Measurements from ENCODE around the gene STN1.

Gene STN1

GRCh38 chr10:103928784-103929183, 10.8 kb upstream of the STN1 start:
- no peak for DNase-seq

DNA sequence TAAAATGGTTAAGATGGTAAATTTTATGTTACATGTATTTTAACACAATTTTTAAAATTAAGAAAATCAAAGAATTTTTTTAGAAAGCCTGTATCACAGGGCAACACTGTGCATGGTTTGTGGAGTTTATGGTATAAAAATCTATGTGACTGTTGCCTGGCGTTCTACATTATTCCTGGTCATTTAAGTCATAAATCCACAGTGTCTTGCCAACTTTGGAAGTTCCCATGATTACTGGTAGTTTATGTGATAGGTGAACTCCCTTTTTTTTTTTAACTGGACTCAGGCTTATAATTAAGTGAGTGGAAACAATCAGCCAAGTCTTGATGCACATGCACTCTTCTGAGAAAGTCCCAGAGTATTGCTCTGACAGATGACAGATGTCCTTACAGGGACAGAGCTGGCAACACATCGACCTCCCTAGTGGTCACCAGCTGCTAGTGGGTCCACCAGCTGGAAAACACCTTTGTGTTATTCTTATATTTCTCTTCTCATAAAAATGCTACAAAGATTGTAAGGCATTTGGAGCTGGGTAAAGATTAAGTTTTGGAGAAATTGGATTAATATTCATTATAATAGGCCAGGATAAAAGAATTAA, 8.8 kb upstream of the STN1 start:
- no peak for DNase-seq

DNA sequence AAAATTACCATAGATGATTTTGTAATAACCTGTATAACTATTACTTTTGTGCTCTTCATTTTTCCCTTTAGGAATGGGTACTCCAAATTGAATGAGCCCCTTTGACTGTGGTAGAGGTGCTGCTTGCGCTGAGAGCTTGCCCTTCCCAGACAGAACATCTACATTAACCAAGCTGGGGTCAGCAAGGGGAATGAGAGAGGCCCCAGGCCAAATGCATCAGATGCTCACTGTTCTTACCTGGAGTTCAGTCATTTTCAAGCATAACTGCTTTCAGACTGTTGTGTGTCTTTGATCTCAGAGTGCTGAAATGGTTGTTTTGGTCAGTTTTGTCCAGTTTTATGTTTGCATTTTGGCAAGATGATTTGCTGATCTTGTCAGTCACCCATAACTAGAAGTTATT, 7.6 kb upstream of the STN1 start:
- DNase-seq, result no peak

DNA sequence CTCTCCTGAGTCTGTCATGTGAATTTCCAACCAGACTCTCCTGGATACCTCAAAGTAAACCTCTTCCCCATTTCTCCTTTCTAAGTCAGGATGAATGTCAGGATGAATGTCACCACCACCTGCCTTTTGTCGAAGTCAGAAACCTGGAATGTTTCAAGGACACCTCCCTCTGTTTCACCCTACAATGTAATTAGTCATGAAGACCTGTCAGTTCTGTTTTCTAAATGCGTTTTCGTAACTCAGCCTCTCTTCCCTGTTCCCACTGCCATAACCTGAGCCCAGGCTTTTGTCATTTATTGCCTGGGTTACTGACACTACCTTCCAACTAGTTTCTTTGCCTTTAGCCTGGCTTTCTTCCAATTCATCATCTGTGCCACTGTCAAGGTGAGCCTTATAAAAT, 5.5 kb upstream of the STN1 start:
- DNase-seq, result no peak

GRCh38 chr10:103922659-103923058, 4.7 kb upstream of the STN1 start:
- DNase-seq, result no peak

- DNase-seq, result no peak
Measured at GRCh38 chr10:103921750-103922195, 3.8 kb upstream of the STN1 start.

DNA sequence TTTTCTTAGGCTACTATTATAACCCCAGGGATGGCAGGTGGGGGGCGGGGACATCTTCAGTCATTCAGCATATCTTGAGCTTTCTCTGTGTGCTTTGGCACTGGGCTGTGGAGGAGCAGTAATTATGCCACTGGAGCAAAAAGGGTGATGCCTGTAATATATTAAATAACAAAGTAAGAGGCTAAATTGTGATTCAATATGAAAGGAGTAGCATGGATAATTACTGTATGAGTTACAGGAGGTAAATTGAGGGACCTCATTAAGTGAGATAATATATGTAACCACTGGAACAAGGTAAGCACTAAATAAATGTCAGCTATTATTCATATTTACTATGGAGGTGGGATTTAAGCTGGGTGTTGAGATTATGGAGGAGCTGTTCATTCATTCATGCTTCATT, 3.3 kb upstream of the STN1 start:
- DNase-seq, result no peak

DNA sequence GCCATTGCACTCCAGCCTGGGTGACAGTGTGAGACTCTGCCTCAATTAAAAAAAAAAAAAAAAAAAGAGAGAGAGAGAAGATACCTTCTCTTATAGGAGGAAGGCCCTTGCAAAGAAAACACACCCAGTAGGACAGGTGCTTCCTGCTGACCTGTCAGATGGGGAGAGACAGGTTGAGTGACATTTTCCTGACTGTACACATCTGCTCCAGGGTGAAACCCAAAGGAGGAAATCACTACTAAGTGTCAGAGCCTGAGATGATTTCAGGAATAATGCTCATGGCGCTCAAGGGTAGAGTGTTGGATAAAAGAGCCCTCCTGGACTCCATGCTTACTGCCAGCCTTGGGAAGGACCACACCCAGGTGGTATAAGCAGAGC, 1.7 kb upstream of the STN1 start:
- DNase-seq, result no peak

GRCh38 chr10:103917302-103918052, 507 bp downstream of the STN1 start:
- no peak for DNase-seq

GRCh38 chr10:103916876-103917275, 1.1 kb downstream of the STN1 start:
- no peak for DNase-seq

- DNase-seq, result no peak
Measured at GRCh38 chr10:103916254-103916653, 1.7 kb downstream of the STN1 start.

DNA sequence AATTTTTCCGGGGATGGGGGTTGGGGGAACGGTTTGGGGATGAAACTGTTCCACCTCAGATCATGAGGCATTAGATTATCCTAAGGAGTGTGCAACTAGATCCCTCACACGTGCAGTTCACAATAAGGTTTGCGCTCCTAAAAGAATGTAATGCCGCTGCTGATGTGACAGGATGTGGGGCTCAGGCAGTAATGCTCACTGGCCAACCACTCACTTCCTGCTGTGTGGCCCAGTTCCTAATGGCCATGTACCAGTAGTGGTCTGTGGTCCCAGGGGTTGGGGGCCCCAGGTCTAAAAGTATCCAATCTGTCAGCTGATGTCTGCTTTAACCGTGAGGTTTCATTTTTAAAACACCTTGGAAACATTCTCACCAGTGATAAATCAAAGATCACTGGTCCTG, 2.2 kb downstream of the STN1 start:
- no peak for DNase-seq

DNA sequence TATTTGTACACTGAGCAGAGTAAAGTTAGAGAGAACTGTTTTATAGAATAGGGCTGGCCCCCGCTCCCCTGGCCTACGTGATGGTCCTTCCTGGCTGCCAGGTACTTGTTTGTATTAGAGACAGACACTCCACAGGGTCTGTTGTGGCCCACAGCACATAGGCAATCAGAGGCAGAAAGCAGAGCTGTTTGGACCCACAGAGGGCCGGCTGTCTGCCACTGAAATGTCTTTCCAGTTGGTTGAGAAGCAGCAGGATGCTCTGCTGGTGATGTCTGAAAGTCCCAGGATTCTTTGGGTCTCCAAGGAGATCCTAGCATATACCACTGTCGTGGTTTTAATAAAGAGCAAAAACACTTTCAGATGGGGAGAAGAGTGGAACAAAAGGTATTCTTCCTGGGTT, 5.2 kb downstream of the STN1 start:
- no peak for DNase-seq

GRCh38 chr10:103911021-103911459, 6.9 kb downstream of the STN1 start:
- no peak for DNase-seq

- no peak for DNase-seq
Measured at GRCh38 chr10:103910442-103911012, 7.5 kb downstream of the STN1 start.

GRCh38 chr10:103905441-103905840, 12.5 kb downstream of the STN1 start:
- no peak for DNase-seq

DNA sequence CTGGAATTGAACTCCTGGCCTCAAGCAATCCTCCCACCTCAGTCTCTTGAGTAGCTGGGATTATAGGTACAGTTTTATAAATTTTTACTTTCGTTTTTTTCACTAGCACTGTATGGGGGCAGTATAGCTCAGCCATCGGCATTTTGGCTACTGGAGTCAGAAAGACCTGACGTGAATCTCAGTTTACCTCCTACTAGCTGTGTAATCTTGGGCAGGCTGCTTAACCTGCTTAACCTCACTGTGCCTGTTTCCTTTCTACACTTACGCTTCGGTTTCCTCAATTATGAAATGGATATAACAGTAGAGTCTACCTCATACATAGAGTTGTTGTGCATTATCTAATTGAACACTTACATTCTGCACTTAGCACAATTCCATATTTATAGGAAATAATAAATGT, 16.7 kb downstream of the STN1 start:
- no peak for DNase-seq

DNA sequence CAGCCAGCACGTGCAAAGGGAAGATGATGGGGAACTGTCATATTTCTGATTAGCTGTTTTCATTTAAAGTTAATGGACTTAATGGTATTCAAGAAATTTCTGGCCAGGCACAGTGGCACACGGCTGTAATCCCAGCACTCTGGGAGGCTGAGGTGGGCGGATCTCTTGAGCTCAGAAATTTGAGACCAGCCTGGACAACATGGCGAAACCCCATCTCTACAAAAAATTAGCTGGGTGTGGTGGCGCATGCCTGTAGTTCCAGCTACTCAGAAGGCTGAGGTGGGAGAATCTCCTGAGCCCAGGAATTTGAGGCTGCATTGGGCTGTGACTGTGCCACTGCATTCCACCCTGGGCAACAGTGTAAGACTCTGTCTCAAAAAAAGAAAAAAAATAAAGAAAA, 18.7 kb downstream of the STN1 start:
- no peak for DNase-seq

GRCh38 chr10:103897241-103897774, 20.7 kb downstream of the STN1 start:
- no peak for DNase-seq

DNA sequence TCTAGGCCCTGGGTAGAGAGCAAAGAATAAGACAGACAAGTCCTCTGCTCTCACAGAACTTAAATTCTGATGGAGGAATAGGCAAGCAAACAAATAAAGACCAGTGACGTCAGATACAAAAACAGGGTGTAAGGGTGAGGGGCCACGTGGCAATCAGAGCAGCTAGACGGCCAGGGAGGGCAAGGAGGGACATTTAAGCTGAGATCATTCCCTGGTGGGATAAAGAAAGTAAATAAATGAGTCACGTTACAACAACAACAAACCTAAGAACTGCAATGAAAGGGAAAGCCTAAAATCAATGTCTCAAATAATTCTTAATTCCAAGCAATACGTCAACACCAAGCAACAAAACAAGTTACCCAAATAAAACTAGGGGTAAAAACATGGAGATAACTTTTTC, 21.8 kb downstream of the STN1 start:
- no peak for DNase-seq

DNA sequence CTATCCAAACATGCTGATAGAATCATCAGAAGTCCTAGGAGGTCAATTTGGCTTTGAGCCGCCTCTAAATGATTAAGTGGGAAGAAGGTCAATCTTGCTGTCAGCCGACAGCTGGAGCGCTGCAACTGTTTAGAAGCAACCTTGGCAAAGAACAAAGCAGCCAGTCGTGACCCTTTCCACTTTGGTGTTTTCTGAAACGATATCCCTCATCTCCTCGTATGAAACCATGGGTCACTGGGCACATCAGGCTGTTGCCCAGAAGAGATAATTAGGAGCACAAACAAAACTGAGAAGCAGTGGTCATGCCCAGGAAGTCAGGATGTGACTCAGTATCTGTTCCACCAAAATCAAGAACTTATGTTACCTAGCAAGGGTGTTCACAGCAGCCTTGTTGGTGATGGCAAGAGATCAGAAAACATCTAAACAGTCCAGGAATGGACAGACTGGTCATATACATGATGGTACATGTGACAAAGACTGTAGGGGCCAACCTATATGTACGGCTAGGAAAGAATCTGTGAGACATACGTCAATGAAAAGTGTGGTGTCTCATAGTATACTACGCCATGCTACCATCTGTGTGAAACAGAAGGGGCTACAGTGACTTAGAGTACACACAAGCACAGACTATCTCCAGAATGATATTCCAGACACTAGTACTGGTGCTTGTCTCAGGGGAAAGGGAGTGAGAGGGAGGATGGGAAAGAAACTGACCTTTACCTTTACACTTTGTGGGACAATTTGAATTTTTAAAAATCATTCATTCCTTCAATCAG, 22.4 kb downstream of the STN1 start:
- DNase-seq, result no peak

GRCh38 chr10:103894441-103894864, 23.5 kb downstream of the STN1 start:
- DNase-seq, result no peak

DNA sequence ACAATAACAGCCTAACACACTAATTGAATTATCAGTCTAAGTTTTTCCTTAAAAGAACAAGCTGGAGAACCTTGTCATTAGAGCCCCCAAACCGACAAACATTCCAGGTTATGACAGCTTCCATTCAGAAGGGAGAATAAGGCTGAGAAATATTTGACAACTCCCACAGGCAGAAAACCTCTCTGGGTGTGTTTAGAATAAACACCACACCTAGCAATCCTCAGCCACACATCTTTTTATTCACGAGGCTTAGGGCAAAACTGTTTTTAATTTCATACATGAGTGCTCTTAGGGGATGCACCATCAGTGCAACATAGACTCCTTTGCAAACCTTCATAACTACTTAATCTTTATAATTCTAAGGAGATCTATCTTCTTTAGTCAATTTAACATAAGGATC, 24.2 kb downstream of the STN1 start:
- DNase-seq, result no peak

Measured in NCI-H2081 treated with DMSO at 0.1 percent for 48 hours (cell line).